Measurements from ENCODE around the gene TLCD1.

DNA sequence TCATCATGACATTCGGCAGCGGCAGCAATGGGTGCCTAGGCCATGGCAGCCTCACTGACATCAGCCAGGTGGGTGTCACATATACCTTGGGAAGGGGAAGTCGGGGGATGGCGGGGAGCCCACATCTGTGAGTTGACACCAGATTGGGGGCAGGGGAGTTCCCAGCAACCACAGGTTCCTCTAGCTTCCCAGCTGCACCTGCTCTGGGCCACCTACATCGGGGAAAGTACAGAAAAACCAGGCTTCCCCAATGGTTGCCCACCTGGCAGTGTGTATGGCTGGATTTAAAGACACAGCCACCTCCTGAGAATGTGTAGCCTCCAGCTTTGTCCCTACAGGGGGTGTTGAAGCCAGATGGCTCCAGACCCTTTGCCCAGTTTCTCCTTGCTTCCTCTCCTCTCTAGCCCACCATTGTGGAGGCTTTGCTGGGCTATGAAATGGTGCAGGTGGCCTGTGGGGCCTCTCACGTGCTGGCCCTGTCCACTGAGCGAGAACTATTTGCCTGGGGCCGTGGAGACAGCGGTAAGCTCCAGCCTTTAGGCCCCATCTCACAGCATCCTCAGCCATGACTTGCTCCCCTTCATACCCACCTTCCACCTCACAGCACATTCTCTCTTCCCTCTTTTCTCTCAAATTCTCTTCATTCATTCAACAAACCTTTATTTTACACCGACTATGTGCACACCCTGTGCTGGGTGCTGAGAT is 12.8 kb upstream of the TLCD1 start:
- TF ChIP-seq, protein P1, sequence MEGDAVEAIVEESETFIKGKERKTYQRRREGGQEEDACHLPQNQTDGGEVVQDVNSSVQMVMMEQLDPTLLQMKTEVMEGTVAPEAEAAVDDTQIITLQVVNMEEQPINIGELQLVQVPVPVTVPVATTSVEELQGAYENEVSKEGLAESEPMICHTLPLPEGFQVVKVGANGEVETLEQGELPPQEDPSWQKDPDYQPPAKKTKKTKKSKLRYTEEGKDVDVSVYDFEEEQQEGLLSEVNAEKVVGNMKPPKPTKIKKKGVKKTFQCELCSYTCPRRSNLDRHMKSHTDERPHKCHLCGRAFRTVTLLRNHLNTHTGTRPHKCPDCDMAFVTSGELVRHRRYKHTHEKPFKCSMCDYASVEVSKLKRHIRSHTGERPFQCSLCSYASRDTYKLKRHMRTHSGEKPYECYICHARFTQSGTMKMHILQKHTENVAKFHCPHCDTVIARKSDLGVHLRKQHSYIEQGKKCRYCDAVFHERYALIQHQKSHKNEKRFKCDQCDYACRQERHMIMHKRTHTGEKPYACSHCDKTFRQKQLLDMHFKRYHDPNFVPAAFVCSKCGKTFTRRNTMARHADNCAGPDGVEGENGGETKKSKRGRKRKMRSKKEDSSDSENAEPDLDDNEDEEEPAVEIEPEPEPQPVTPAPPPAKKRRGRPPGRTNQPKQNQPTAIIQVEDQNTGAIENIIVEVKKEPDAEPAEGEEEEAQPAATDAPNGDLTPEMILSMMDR (IDR thresholded peaks at IDR 0.05), result no peak
- TF ChIP-seq SMC3 (IDR thresholded peaks at IDR 0.05; ENCODE audit: low read depth, low read length), result no peak
- no peak for TF ChIP-seq FOSL2 (IDR thresholded peaks at IDR 0.05; ENCODE audit: borderline replicate concordance, low read depth)

Data from SK-N-SH (cell line).